HL-60 (cell line): ENCODE results near the gene WLS.

Experiments
- DNase-seq, 2 experiments: peaks; one replicate each; pipeline ENCODE4 v3.0.0-alpha.2; 2010 to 2020; ENCODE audit warnings: low read depth in 1 of 2, low spot score in 1 of 2
- H3K27ac ChIP-seq: fragments of 250-450 bp; sonication (Bioruptor Pico); replicated peaks from 2 replicates; pipeline ENCODE4 v1.5.1; 2020; ENCODE audit warnings: mild to moderate bottlenecking, moderate library complexity
- H3K27me3 ChIP-seq: fragments of 250-450 bp; sonication (Bioruptor Pico); 2 replicates; pipeline ENCODE4 v1.5.1; 2021; ENCODE audit warnings: mild to moderate bottlenecking, moderate library complexity; ENCODE audit not compliant: insufficient read depth, poor library complexity, severe bottlenecking
- H3K4me3 ChIP-seq: replicated peaks from 2 replicates; pipeline ENCODE4 v1.5.1; 2011; ENCODE audit warnings: mild to moderate bottlenecking, control low read depth, low read length; ENCODE audit not compliant: insufficient read depth
- CTCF ChIP-seq: IDR thresholded peaks from one replicate; pipeline ENCODE4 v1.5.1; 2011; ENCODE audit warnings: low read length, control low read depth, inconsistent platforms; ENCODE audit not compliant: insufficient read depth
- GABPA ChIP-seq: IDR thresholded peaks from 2 replicates; pipeline ENCODE4 v1.6.1; 2012; ENCODE audit warnings: low read depth
- POLR2AphosphoS5 ChIP-seq: IDR thresholded peaks from 2 replicates; pipeline ENCODE4 v1.6.1; 2012; ENCODE audit warnings: low read depth
- REST ChIP-seq: IDR thresholded peaks from 2 replicates; pipeline ENCODE4 v1.6.1; 2012; ENCODE audit warnings: low read depth; ENCODE audit not compliant: insufficient replicate concordance
- SPI1 ChIP-seq: IDR thresholded peaks from 2 replicates; pipeline ENCODE4 v1.6.1; 2012; ENCODE audit warnings: low read depth, mild to moderate bottlenecking, borderline replicate concordance

WLS gene

GRCh38 chr1:68115308-68115707, 117.0 kb downstream of the WLS start:
- Histone ChIP-seq H3K27me3 (no peaks in the 10 kb centered on the region), H3K27ac (no peak overlapping the region), H3K4me3 (no peak overlapping the region)
- TF ChIP-seq POLR2AphosphoS5: no peak
- TF ChIP-seq SPI1: no peak
- no peak for TF ChIP-seq CTCF
- TF ChIP-seq GABPA: no peak
- no peak for TF ChIP-seq REST
- DNase-seq: no peak

GRCh38 chr1:68113966-68114365, 118.4 kb downstream of the WLS start:
- TF ChIP-seq REST (no peak), GABPA (no peak), CTCF (no peak), SPI1 (no peak), POLR2AphosphoS5 (no peak)
- Histone ChIP-seq H3K27ac (no peak overlapping the region), H3K27me3 (no peaks in the 10 kb centered on the region), H3K4me3 (no peak overlapping the region)
- no peak for DNase-seq

GRCh38 chr1:68112835-68113243, 119.5 kb downstream of the WLS start:
- no peak for TF ChIP-seq POLR2AphosphoS5
- TF ChIP-seq SPI1: no peak
- TF ChIP-seq CTCF: no peak
- no peak for TF ChIP-seq REST
- no peak for TF ChIP-seq GABPA
- no peak overlapping the region for H3K27ac ChIP-seq

More at GRCh38 chr1:68112835-68113243, 119.5 kb downstream of the WLS start:
- H3K4me3 ChIP-seq: no peak overlapping the region
- no peak for DNase-seq
- no peaks in the 10 kb centered on the region for H3K27me3 ChIP-seq
